HUDEP-2 (cell line): ENCODE results near the gene SYTL3.

ENCODE experiments used
- DNase-seq, 76 experiments: peaks; one replicate each; lab custom pipeline; 2025; ENCODE audit not compliant: unreplicated experiment in 76 of 76; lab: John Stamatoyannopoulos, UW

The SYTL3 gene

DNA sequence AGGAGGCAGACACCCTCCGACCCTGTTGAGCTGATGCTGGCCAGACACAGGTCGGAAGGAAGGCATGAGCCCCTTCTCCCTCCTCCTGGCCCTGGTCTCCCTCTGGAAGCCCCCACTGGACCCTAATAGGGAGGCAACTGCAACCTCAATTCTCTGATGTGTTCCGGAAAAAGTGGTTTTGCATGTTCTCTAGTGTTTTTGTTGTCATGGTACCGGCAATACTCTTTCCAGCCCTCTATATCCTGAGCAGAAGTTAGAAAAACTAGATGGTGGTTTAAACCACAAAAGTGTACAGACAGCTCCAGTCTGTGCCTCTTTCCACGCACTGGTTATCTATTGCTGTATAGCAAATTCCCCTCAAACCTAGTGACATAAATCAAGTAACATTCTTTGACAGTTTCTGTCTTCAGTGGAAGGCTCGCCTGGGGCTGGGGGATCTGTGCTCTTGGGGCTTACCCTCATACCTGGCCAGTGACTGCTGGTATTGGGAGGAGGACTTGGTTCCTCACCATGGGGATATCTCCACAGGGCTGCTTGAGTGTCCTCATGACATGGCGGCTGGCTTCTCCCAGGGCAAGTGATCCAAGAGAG is 37.0 kb downstream of the SYTL3 start:
- no peak for DNase-seq

DNA sequence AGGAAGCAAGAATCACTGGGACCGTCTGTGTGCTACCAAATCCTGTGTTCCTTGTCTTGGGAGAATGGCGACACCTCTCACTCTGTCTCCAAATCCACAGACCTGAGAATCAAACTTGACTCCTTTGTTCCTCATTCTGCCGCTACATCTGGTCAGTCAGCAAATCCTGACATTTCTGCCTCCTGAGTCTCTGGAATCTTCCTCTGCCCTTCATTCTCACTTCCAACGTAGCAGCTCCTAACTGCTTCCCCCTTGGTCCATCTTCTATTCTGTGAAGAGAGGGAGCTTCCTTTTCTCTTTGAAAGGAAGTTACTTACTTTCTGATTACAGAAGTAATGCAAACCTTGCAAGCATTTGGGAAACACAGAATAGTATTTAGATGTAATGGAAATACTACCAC is 37.7 kb downstream of the SYTL3 start:
- DNase-seq, result no peak

DNA sequence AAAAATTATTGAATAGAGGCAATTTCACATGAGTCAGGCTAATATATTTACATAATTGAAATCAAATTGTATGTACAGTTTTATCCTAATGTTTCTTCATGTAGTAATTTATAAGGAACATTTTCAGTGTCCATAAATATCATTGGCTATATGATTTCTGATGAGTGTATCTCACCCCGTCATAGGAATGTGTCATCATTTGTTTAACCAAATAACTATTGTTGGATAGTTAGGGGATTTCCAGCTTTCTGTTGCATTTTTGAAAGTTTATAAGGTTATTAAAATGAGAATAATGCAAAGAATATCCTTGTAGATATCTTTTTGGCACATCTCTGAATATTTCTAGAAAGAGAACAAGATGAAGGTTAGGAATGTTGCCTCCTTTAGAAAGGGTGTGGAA is 39.0 kb downstream of the SYTL3 start:
- no peak for DNase-seq

DNA sequence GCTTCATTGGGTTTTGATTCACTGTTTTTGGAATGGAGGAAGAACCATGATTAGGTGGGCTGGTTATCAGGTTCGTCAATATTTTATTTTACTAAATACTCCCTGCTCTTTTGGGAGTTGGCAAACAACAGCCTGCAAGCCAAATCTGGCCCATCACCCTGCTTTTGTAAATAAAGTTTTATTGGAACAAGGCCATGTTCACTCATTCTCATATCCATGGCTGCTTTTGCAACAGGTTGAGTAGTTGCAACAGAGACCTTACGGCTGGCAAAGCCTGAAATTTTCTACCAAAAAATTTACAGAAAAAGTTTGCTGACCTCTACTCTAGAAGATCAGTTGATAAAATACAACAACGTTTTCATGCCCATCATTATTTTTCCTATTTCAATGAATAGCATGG is 45.1 kb downstream of the SYTL3 start:
- DNase-seq, result no peak

DNA sequence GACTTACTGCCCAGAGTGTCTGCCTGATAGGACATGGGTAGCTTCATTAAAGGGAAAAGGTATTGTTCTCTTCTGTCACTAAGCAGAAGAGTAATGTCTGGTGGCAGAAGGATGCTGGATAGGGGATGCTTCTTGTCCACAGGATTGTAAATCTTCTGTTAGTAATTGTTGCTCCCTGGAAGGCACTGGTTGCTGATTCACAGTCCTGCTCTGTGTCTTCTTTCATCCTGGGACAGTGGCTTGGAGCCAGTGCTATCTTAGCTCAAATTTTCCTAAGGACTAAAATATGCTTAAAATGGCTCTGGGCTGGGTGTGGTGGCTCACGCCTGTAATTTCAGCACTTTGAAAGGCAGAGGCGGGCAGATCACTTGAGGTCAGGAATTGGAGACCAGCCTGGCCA is 48.0 kb downstream of the SYTL3 start:
- no peak for DNase-seq

DNA sequence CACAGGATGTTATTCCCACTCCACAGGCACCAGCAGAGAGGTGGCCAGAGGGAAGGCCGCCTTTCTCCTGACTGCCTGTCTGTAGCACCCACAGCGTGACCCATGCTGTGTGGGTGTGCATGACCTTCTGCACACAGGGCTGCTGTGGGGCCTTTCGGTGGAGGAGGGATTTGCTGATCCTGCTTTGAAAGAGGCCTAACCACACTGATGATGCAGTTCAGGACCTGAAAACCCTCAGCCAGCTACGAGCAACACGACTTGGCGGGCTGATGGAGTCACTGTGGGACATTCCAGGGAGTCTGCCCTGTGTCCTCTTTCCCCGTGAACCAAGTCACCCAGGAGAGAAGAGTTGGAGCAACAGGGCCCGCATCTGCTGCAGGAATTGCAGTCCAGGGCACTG is 49.1 kb downstream of the SYTL3 start:
- no peak for DNase-seq

DNA sequence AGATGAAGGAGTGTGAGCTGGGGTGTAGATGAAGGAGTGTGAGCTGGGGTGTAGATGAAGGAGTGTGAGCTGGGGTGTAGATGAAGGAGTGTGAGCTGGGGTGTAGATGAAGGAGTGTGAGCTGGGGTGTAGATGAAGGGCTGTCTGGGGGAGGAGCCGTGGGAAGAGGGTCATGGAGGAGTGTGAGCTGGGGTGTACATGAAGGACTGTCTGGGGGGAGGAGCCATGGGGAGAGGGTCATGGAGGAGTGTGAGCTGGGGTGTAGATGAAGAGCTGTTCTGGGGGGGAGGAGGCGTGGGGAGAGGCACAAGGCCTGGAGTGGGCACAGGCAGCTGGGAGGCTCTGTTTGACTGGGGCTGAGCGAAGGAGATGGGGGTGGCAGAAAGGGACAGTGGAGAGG is 51.4 kb downstream of the SYTL3 start:
- peak in 1 of 76 experiments; percentile 13 for DNase-seq

DNA sequence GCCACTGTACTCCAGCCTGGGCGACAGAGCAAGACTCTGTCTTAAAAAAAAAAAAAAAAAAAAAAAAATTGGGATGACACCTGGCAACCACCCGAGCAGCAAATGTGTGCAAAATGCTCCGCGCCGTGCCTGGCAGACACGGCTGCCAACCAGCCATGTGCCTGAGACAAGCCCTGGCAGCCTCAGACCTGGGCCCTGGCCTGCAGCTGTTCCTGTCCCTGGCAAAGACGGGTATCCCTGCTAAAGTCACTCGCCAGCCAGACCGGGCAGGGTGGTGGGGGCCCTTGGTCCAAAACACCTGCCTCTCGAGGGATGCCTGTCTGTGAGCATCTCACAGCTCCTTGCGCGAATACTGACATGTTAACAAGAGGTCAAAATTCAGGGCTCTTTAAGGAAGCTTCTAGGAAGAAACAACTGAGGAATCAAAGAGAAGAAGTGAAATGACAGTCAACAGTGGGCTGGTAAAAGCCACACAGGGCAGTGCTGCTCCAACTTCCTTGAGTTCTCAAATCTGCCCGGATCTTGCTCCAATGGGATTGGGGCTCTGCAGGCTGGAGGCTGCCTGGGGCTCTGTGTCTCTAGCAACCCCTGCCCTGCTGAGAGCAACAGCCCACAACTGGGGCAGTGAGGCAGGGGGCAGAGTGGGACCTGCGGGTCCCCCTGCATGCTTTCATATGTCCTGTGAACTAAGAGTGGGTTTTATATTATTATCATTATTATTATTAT is 53.4 kb downstream of the SYTL3 start:
- no peak for DNase-seq

DNA sequence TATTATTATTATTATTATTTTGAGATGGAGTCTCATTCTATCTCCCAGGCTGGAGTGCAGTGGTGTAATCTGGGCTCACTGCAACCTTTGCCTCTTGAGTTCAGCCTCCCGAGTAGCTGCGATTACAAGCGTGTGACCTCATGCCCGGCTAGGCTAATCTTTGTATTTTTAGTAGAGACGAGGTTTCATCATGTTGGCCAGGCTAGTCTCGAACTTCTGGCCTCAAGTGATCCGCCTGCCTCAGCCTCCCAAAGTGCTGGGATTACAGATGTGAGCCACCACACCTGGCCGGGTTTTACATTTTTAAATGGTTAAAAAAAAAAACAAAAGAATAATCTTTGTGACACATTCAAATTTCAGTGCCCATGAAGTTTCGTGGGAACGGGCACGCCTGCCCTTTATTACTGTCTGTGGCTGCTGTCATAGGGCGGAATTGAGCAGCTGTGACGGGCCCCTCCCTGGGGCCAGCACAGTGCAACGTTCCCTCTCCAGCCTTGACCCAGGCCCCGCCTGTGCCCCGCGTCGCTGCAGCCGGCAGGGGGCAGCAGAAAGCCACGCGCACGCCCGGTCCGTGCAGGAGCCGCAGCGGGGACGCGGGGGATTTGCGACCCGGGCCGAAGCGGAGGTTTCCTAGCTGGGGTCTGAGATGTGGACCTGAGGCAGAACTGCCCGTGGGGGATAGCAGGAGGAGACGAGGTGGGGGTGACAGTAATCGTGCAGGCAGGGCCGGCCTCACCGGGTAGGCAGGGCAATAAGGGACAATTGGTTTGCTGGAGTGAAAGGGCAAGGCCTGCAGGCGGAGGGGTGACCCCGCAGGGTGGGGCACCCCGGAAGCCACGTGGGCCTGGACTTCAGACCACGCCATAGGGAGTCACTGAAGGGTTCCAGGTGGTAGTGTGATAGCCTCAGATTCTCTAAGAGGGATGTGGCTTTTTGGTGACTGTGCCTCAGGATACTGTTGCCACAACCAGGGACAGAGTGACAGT is 54.3 kb downstream of the SYTL3 start:
- peak in 75 of 76 experiments; percentile 55 to 99 (median 89) for DNase-seq

DNA sequence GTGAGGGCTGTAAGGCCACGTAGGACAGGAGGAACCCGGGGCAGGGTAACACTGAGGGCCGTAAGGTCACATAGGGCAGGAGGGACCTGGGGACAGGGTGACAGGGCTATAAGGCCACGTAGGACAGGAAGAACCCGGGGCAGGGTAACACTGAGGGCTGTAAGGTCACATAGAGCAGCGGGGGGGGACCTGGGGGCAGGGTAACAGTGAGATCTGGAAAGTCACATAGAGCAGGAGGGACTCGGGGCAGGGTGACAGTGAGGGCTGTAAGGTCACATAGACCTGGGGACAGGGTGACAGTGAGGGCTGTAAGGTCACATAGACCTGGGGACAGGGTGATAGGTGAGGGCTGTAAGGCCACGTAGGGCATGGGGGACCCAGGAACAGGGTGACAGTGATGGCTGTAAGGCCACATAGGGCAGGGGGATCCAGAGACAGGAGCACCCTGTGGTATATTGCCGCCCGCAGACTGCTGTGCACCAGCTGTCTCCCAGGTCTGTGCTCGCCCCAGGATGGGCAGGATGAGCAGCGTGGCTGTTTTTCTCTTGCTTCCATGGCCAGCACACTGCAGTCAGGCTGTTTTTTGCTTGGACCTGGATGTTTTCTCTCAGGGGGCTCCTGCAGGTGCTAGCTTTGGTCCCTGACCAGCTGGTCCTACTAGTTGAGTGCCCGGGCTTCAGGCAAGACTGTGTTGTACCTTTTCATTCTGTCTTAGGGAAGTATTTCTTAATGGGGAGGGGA is 55.7 kb downstream of the SYTL3 start:
- DNase-seq, result peak in 6 of 76 experiments; percentile 13 to 79 (median 44)

DNA sequence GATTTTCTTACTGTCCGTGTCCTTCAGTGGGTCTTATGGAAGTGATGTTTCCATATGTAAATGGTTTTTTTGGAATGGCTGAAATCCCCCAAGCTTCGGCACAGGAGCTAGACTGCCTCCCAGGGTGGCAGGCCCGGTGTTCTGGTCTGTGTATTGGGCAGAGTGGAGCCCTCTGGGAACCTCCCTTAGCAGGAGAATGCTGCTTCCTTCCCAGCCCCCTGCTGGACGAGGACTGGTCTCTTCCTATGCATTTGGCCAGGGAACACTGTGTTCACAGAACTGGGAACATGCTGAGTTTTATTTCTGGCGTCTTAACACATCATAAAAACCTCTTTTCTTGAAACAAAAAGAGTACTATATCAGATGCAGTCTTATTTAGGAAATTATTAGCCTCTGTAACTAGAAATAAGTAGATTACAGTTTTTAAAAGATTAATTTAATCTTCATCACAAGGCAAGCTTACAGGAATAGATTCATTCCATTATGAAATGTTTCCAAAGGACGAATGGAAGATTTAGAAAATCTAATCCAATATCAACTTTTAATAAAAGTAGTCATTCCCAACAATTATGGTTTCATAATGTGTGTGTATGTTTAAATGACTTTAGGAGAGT is 56.6 kb downstream of the SYTL3 start:
- DNase-seq, result peak in 68 of 76 experiments; percentile 28 to 82 (median 61)

DNA sequence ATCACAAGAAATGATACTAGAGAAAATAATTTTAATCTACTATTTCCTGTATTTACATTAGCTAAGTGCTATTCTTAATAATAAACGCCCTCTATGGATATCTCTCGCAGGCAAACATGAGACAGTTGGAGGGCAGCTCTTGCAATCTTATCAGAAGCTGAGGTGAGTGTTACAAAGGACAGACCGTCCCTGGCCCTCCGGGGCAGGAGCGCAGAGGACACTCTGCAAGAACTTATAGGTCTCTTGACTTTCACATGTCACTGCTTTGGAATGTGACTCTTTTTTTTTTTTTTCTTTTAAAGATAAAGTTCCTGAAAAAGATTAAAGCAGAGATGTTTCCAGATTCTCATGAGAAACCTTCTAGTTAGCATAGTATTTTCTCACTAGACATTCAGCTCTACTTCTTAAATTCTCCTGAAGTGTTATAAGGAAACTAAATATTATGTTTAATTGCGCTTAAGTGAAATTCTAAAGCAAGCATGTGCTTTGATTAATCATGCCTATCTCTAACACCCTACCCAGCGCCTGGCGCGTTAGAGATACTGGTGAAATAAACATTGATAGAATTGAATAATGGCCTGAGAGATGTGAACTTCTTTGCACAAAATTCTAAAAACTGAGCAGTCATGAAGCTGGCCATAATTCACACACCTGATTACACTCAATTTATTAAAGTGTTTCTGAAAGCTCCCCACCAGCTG is 57.4 kb downstream of the SYTL3 start:
- DNase-seq, result peak in 74 of 76 experiments; percentile 23 to 96 (median 82)

DNA sequence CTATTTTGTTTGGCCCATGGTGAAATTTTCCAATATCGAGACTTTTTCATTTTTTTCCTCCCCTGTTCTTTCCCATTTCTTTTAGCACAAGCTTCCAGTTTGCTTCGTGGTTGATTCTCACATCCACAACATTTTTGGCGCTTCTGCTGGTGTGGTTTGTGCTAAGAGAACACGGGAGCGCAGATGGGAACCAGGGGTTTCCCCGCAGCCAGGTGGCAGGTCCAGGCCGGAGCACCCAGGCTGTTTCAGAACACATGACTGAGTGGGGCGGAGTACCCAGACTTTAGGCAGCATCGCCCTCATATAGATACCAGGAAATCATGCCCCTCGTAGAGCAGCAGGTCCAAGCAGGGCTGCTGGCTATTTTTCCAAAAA is 58.0 kb downstream of the SYTL3 start:
- peak in 70 of 76 experiments; percentile 34 to 82 (median 68) for DNase-seq

DNA sequence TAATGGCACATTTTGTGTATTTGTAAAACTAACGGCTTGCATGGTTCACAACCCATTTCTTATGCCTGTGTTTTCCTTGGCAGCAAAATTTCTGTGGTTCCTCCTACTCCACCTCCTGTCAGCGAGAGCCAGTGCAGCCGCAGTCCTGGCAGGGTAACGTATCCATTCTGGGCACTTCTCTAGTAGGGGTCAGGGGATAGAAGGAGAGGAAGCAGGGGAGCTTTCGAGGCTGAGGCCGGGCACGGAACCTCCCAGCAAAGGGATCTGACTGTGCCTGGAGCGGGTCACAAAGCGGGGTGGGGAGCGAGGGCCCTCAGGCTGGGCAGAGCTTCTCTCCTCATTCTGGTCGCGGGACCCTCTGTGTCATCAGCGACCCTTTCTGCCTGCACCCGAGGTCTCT is 58.4 kb downstream of the SYTL3 start:
- DNase-seq, result peak in 47 of 76 experiments; percentile 26 to 87 (median 66)

DNA sequence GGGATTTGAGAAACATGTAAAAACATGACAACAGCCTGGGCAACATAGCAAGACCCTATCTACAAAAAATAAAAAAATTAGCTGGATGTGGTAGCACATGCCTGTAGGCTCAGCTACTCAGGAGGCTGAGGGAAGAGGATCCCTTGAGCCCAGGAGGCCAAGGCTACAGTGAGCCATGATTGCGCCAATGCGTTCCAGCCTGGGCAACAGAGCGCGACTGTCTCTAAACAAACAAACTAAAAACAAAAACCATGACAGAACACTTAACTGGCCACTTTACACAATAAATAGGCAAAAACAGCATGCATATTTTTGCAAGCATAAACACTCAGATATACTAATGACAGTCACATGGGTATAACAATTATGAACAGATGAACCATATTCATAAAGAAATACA is 60.0 kb downstream of the SYTL3 start:
- no peak for DNase-seq

DNA sequence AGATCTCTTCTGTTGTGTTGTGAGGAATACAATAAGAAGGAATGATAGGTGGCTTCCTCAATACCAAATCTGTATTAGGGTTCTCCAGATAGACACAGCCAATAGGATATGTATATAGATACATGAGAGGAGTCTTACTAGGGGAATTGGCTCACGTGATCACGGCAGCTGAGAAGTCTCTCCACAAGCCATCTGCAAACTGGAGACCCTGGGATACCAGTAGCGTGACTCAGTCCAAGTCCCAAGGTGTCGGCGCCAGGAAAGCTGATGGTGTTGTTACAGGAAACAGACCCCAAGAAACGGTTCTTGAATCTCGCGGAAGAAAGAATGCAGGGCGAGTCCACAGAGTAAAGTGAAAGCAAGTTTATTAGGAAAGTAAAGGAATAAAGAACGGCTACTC is 61.4 kb downstream of the SYTL3 start:
- DNase-seq, result no peak

DNA sequence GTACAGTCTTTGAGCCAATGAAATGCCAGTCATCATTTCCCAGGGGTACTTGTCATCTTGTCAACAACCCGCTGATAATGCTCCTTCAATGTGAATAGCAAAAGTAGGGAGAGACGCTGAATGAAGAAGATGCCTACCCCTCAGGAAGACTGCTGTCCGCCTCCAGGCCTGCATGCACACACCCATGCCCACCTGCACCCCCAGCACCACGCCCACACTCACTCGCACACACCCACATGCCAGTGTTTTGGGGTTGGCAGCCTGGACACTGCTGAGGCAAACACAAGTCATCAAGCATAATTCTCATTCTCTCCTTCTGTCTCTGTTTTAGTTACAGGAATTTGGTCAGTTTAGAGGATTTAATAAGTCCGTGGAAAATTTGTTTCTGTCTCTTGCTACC is 63.6 kb downstream of the SYTL3 start:
- DNase-seq, result no peak

DNA sequence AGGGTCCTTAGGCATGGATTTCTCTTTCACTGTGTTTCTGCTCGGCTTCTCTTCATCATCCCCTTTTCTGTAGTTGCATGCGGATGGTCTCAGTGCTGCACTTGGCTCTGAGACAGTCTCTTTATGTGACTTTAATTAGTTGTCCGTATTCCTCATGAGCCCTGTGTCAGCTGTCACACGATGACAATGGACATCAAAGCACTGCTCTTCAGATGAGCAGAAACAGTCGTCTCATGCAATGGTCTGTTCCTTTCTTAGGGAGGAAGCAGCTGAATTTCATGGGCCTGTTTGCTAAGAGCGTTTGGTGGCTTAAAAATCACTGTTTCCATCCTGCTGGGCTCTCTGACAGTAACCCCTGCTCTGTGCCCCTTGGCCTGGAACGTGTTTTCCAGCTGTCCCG is 64.9 kb downstream of the SYTL3 start:
- DNase-seq, result no peak
